NB4 (cell line): ENCODE data around the gene NSUN6.

ENCODE experiments used
- POLR2A ChIP-seq: IDR thresholded peaks from 2 replicates; pipeline ENCODE4 v1.6.1; 2011; ENCODE audit warnings: mild to moderate bottlenecking; ENCODE audit not compliant: insufficient read length; ENCODE audit errors: extremely low read depth
- TF ChIP-seq, protein P1 (sequence below): IDR thresholded peaks from one replicate; pipeline ENCODE4 v1.5.1; 2012; ENCODE audit warnings: low read depth, low read length
- TF ChIP-seq, protein P2 (sequence below): IDR thresholded peaks from 2 replicates; pipeline ENCODE4 v1.6.1; 2011; ENCODE audit warnings: low read depth, low read length

- TF ChIP-seq, protein P1, sequence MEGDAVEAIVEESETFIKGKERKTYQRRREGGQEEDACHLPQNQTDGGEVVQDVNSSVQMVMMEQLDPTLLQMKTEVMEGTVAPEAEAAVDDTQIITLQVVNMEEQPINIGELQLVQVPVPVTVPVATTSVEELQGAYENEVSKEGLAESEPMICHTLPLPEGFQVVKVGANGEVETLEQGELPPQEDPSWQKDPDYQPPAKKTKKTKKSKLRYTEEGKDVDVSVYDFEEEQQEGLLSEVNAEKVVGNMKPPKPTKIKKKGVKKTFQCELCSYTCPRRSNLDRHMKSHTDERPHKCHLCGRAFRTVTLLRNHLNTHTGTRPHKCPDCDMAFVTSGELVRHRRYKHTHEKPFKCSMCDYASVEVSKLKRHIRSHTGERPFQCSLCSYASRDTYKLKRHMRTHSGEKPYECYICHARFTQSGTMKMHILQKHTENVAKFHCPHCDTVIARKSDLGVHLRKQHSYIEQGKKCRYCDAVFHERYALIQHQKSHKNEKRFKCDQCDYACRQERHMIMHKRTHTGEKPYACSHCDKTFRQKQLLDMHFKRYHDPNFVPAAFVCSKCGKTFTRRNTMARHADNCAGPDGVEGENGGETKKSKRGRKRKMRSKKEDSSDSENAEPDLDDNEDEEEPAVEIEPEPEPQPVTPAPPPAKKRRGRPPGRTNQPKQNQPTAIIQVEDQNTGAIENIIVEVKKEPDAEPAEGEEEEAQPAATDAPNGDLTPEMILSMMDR: no peak
- TF ChIP-seq, protein P2, sequence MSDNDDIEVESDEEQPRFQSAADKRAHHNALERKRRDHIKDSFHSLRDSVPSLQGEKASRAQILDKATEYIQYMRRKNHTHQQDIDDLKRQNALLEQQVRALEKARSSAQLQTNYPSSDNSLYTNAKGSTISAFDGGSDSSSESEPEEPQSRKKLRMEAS: no peak
- TF ChIP-seq POLR2A: no peak
These were observed 30.0 kb upstream of the NSUN6 start for GRCh38 chr10:18681366-18681765.
